Esophagus muscularis mucosa (tissue), 4 donors: ENCODE measurements around the gene ZNF841.
A peak's percentile ranks its signal among the peaks of the same experiment; 100 is the strongest.

ENCODE experiments used
- CTCF ChIP-seq, 3 experiments: fragments of 200-600 bp in 2 of 3; fragments of 450-650 bp in 1 of 3; sonication (generic) in 2 of 3; IDR thresholded peaks; one replicate each; pipeline ENCODE4 v1.5.1; 2017 to 2019; ENCODE audit warnings: antibody characterized with exemption in 3 of 3, mild to moderate bottlenecking in 2 of 3, moderate library complexity in 1 of 3
- EP300 ChIP-seq: sonication (generic); formaldehyde crosslinking; IDR thresholded peaks from one replicate; pipeline ENCODE4 v1.6.1; 2017; ENCODE audit warnings: antibody characterized with exemption
- POLR2AphosphoS5 ChIP-seq, 2 donors: sonication (generic); formaldehyde crosslinking; IDR thresholded peaks; one replicate each; pipeline ENCODE4 v1.6.1; 2017; ENCODE audit warnings: antibody characterized with exemption in 2 of 2

- TF ChIP-seq CTCF (IDR thresholded peaks at IDR 0.05) (no peak), EP300 (no peak), POLR2AphosphoS5 (IDR thresholded peaks at IDR 0.05) (peak; percentile 87 to 89)
These were observed 67.4 kb downstream of the ZNF841 start, which contains the start of gene ZNF614 for GRCh38 chr19:52028027-52028779.
